Activated gamma-delta T cell (primary cell): Measurements from ENCODE around the gene KCNE4.
"Not testable (repeated sequence)": the region's sequence is repeated elsewhere in the genome, so short reads cannot be mapped to it uniquely, and the experiment has no call there.

Source experiments
- DNase-seq: peaks from one replicate; lab custom pipeline; 2025; lab: John Stamatoyannopoulos, UW

Gene KCNE4

GRCh38 chr2:223057569-223057968 lies 5.6 kb downstream of the KCNE4 start:
- no peak for DNase-seq

- DNase-seq: no peak
These were observed 7.1 kb downstream of the KCNE4 start for GRCh38 chr2:223058952-223059716.

GRCh38 chr2:223060201-223060825 lies 8.3 kb downstream of the KCNE4 start:
- DNase-seq: no peak

GRCh38 chr2:223062396-223062795 lies 10.4 kb downstream of the KCNE4 start:
- DNase-seq: no peak

- no peak for DNase-seq
These were observed 13.1 kb downstream of the KCNE4 start for GRCh38 chr2:223065107-223065506.

GRCh38 chr2:223066721-223067120 lies 14.7 kb downstream of the KCNE4 start:
- no peak for DNase-seq

GRCh38 chr2:223068071-223068470 lies 16.1 kb downstream of the KCNE4 start:
- DNase-seq: no peak

- DNase-seq: no peak
These were observed 17.5 kb downstream of the KCNE4 start for GRCh38 chr2:223069465-223069864.

- DNase-seq: no peak
These were observed 18.0 kb downstream of the KCNE4 start for GRCh38 chr2:223069988-223070387.

GRCh38 chr2:223071139-223071538 lies 19.1 kb downstream of the KCNE4 start:
- DNase-seq: no peak

GRCh38 chr2:223072826-223073225 lies 20.8 kb downstream of the KCNE4 start:
- DNase-seq: no peak

GRCh38 chr2:223075301-223076270 lies 23.6 kb downstream of the KCNE4 start:
- no peak for DNase-seq

- no peak for DNase-seq
These were observed 24.6 kb downstream of the KCNE4 start for GRCh38 chr2:223076573-223076972.

GRCh38 chr2:223078482-223078881 lies 26.5 kb downstream of the KCNE4 start:
- DNase-seq: no peak

- DNase-seq: no peak
These were observed 27.4 kb downstream of the KCNE4 start for GRCh38 chr2:223079378-223079777.

- no peak for DNase-seq
These were observed 27.9 kb downstream of the KCNE4 start for GRCh38 chr2:223079925-223080324.

GRCh38 chr2:223080790-223081360 lies 28.9 kb downstream of the KCNE4 start:
- DNase-seq: not testable (repeated sequence)

GRCh38 chr2:223081789-223082188 lies 29.8 kb downstream of the KCNE4 start:
- DNase-seq: no peak

GRCh38 chr2:223082706-223083105 lies 30.7 kb downstream of the KCNE4 start:
- no peak for DNase-seq

GRCh38 chr2:223083402-223084070 lies 31.5 kb downstream of the KCNE4 start:
- DNase-seq: no peak

- no peak for DNase-seq
These were observed 32.9 kb downstream of the KCNE4 start for GRCh38 chr2:223084873-223085272.
